Measurements from ENCODE around the gene KRI1.
"Not testable (repeated sequence)": the region's sequence is repeated elsewhere in the genome, so short reads cannot be mapped to it uniquely, and the experiment has no call there.

Gene KRI1

DNA sequence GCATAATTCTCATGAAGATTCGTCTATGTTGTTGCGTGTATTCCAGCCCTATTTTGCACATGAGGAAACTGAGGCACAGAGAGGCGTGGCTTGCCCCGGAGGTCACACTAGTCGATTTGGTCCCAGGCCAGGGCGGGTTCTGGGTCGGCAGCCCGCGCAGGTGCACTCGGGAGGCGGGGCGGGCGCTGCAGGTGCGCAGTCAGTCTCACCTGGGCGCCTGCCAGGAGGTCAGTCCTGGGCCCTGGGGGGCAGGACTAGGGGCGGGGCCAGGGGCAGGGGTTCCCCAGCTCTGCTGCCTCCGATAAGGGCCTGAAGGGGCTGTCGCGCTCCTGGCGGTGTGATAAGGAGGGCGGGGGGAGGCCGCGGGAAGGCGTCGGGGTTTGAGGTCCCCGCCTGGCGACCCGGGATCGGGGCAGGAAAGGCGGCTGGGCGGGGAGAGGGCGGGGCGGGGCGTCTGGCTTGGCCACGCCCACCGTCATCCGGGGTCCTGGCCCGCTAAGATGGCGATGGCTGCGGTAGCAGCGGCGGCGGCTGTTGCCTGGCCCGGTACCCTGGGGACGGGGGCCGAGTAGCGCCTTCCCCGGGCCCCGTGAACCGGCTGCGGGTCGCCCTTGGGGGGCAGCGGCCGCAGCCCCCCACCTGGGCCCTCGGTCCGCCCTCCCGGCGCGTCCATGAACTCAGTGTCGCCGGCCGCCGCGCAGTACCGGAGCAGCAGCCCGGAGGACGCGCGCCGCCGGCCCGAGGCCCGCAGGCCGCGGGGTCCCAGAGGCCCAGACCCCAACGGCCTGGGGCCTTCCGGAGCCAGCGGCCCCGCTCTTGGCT, 22.2 kb downstream of the KRI1 start, which contains the start of gene ATG4D:
Gene ATG4D (plus strand): TSS at position 485 of the 822 bp plus-strand sequence. CDS start 187 bp downstream, at position 672.
- H3K4me3 ChIP-seq (replicated peaks in 1 of 2; ENCODE audit: low read depth in 2 of 2, low read length in 2 of 2): peak within 1 kb of the TSS; percentile 84 to 86
- peak; percentile 63 to 74 for DNase-seq (ENCODE audit: low read depth in 2 of 2)
- TF ChIP-seq, protein P1, sequence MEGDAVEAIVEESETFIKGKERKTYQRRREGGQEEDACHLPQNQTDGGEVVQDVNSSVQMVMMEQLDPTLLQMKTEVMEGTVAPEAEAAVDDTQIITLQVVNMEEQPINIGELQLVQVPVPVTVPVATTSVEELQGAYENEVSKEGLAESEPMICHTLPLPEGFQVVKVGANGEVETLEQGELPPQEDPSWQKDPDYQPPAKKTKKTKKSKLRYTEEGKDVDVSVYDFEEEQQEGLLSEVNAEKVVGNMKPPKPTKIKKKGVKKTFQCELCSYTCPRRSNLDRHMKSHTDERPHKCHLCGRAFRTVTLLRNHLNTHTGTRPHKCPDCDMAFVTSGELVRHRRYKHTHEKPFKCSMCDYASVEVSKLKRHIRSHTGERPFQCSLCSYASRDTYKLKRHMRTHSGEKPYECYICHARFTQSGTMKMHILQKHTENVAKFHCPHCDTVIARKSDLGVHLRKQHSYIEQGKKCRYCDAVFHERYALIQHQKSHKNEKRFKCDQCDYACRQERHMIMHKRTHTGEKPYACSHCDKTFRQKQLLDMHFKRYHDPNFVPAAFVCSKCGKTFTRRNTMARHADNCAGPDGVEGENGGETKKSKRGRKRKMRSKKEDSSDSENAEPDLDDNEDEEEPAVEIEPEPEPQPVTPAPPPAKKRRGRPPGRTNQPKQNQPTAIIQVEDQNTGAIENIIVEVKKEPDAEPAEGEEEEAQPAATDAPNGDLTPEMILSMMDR (IDR thresholded peaks at IDR 0.05; ENCODE audit: low read depth, low read length): no peak

DNA sequence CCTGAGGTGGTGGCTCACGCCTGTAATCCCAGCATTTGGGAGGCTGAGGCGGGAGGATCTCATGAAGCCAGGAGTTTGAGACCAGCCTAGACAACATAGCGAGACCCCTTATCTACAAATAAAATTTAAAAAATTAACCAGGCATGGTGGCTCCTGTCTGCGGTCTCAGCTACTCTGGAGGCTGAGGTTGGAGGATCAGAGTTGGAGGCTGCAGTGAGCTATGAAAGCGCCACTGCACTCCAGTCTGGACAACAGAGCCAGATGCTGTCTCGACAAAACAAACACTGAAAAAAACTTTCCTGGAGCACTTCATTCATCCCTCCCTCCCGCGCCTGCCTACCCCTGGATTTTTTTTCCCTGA, 22.8 kb downstream of the KRI1 start:
- peak overlapping the region in 1 of 2 donors; percentile 86 for H3K4me3 ChIP-seq (replicated peaks in 1 of 2; ENCODE audit: low read depth in 2 of 2, low read length in 2 of 2)
- DNase-seq (ENCODE audit: low read depth in 2 of 2): no peak
- TF ChIP-seq, protein P1 (IDR thresholded peaks at IDR 0.05; ENCODE audit: low read depth, low read length): no peak

DNA sequence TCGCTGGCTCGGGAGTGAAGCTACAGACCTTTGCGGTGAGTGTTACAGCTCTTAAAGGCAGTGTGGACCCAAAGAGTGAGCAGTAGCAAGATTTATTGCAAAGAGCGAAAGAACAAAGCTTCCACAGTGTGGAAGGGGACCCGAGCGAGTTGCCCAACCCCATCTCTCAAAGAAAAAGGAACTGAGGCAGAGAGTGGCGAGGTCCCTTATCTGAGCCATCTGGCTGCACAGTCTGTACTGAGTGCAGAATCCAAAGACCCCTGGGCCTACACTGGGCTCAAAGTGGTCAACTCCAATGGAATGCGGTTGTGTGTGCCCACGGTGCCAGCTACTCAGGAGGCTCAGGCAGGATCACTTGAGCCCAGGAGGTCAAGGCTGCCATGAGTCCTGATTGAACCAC, 26.8 kb downstream of the KRI1 start:
- H3K4me3 ChIP-seq (replicated peaks in 1 of 2; ENCODE audit: low read depth in 2 of 2, low read length in 2 of 2); DNase-seq (ENCODE audit: low read depth in 2 of 2): not testable (repeated sequence)

DNA sequence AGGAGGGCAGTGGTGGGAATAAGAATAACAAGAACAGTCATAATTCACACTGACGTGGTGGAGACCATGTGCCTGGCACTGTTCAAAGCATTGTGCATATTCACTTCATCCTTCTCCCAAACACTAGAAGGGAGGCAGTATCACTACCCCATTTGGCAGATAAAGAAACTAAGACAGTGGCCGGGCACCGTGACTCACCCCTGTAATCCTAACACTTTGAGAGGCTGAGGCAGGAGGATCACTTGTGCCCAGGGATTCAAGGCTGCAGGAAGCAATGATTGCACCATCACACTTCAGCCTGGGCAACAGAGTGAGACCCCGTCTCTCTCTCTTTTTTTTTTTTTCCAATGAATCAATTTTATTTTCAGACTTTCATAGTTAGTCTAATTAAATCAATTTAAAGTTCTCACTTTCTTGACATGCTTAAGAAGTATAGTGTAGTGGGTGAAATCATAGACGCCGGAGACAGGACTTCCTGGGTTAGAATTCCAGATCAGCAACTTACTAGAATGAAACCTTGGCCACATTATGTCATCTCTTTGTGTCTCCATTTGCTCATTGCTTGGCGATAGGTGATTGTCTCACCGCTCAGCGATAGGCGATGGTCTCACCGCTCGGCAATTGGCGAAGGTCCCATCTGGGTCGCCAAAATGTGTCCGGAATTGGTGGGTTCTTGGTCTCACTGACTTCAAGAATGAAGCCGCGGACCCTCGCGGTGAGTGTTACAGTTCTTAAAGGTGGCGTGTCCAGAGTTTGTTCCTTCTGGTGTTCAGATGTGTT, 27.4 kb downstream of the KRI1 start:
- DNase-seq (ENCODE audit: low read depth in 2 of 2): no peak
- TF ChIP-seq, protein P1 (IDR thresholded peaks at IDR 0.05; ENCODE audit: low read depth, low read length): no peak
- H3K4me3 ChIP-seq (replicated peaks in 1 of 2; ENCODE audit: low read depth in 2 of 2, low read length in 2 of 2): no peak overlapping the region

DNA sequence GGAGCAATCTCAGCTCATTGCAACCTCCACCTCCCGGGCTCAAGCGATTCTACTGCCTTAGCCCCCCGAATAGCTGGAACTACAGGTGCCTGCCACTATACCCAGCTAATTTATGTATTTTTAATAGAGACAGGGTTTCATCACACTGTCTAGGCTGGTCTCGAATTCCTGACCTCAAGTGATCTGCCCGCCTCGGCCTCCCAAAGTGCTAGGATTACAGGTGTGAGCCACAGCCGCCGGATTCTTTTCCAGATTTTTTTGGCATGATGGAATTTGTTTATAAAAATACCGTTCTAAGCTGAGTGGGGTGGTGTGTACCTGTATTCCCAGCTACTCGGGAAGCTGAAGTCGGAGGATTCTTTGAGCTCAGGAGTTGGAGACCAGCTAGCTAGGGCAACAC, 28.1 kb downstream of the KRI1 start:
- no peak for DNase-seq (ENCODE audit: low read depth in 2 of 2)
- no peak overlapping the region for H3K4me3 ChIP-seq (replicated peaks in 1 of 2; ENCODE audit: low read depth in 2 of 2, low read length in 2 of 2)
- TF ChIP-seq, protein P1 (IDR thresholded peaks at IDR 0.05; ENCODE audit: low read depth, low read length): no peak

DNA sequence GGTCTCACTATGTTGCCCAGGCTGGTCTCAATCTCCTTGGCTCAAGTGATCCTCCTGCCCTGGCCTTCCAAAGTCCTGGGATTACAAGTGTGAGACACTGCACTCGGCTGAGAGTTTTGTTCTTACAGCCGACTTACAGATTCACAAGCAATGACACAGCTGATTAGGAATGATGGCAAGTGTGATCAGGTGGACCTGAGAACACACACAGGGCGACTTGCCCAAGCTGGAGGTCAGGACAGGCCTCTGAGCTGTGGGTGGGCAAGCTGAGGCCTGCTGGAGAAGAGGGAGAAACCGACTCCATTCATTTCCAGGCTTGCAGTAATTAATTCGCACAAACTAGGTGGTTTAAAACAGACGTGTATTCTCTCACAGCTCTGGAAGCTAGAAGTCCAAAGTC, 30.2 kb downstream of the KRI1 start:
- no peak for DNase-seq (ENCODE audit: low read depth in 2 of 2)
- no peak overlapping the region for H3K4me3 ChIP-seq (replicated peaks in 1 of 2; ENCODE audit: low read depth in 2 of 2, low read length in 2 of 2)
- TF ChIP-seq, protein P1 (IDR thresholded peaks at IDR 0.05; ENCODE audit: low read depth, low read length): no peak

Measured in cardiac fibroblast (primary cell).